HG03064 (cell line): Measurements from ENCODE around the gene ABHD5.

ENCODE experiments used
- ATAC-seq: cut with Tn5 transposase; IDR thresholded peaks from one replicate; pipeline ENCODE4 v1.9.1; 2021; ENCODE audit warnings: low read depth; ENCODE audit not compliant: unreplicated experiment

ABHD5 gene

DNA sequence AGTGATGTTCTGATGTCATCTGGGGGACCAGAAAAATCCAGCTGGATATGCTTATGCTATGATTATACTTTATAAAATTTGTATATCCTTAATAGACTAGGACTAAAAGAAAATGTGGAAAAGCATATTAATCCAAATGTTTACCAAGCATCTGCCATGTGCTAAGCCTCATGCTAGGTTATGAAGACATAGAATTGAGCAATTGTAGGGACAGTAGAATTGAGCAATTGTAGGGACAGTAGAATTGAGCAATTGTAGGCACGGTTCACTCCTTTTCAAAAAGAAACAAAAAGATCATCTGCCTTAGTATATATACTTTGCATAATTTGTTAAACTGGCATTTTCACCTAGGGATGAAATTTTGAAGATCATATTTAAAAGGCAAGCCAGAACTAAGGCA lies 18.3 kb downstream of the ABHD5 start:
- no peak for ATAC-seq

GRCh38 chr3:43710607-43711006 lies 19.9 kb downstream of the ABHD5 start:
- no peak for ATAC-seq

DNA sequence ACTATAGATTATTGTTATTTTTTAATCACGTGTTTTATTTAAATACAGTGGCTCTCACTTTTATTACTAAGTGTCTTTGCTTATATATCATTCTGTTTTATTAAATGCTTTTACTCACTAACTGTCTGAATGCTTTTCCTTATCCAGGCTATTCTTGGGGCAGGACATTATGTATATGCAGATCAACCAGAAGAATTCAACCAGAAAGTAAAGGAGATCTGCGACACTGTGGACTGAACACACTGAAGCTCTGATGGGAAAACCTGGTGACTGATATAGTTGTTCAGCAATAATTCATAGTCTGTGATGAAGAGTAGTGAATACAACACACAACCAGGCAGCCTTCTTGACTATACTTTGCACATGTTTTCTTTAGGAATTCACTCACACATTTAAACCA lies 27.6 kb downstream of the ABHD5 start:
- ATAC-seq = no peak

GRCh38 chr3:43723121-43723734 lies 32.5 kb downstream of the ABHD5 start:
- no peak for ATAC-seq

DNA sequence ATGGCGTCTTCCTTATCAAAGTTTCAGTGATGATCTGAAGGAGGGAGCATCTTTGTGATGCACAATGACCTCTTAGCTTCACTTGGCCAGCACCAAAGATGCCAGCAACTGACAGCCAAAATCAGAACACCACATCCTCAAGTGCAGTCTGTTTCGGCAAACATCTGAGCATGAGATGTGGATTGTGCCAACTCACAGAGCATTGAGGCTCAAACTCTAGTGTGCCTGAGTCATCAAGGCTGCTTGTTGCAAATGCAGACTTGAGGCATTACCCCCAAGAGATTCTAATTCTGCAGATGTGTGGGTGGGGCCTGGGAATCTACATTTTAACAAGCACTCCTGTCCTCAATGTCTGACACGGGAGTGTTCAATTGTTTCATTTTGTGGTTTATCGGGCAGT lies 35.8 kb downstream of the ABHD5 start:
- ATAC-seq = no peak

DNA sequence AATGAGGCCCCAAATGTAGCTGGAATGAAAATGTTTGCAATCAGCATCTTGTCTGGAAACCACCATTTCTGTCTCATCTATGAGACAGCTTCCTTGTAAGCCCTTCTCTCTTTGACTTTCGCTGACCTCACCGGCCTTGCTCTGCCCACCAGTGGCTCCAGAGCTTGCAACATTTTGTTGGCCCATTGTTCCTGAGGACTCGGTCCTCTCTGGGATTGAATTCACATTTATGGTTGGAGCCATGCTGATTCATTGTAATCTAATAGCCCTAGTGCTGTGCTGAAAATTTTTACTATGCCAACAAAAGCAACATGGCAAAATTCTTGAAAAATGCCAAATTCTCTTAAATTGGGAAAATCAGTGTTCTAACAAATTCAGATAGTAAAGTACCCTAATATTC lies 37.2 kb downstream of the ABHD5 start:
- no peak for ATAC-seq

GRCh38 chr3:43728476-43728875 lies 37.7 kb downstream of the ABHD5 start:
- ATAC-seq = no peak

DNA sequence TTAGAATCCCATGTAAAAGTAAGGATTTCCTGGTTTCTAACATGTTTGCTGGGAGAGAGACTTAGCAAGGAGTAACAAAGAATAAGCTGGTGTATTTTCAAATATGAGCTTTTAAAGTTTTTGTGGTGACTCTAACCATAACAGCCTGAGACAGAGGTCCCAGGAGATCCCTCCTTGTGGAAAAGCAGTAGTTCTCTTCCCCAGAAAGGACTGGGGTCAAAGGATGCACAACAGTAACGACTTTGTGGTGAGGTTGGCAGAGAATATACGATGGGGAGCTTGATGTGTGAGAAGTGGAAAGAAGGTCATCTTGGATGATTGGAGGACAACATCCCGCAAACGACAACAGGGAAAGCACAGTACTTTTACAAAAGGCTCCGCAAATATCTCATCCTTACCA lies 38.2 kb downstream of the ABHD5 start:
- no peak for ATAC-seq

DNA sequence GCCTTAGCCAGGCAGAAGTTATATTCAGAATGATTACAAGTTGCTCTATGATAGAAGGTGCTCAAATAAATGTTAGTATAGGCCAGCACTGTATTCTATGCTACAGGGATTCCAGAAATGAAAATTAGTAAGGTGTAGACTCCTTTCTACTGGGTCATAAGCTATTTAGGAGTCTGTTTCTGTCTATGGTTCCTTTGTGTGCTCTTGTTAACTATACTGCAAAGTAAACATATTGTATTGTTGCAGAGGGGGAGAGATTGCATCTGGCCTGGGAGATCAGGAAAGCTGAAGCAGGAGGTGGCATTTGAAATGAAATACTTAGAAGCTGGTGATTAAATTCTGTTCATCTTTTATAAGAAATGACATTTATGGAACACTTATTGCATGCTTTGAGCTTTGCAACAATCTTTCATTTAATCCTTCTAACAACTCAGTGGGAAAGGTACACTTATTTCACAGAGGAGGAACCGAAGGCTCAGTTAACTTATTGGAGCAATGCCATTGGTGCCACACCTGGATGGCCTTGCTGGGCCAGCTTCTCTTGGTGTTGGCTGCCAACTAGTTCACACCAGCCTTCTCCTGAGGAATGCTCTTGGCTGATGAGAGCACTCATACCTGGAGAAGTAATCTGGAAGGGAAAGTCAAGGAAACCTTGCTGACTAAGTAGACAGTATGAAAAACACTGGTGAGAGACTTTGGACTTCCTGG lies 39.1 kb downstream of the ABHD5 start:
- no peak for ATAC-seq

DNA sequence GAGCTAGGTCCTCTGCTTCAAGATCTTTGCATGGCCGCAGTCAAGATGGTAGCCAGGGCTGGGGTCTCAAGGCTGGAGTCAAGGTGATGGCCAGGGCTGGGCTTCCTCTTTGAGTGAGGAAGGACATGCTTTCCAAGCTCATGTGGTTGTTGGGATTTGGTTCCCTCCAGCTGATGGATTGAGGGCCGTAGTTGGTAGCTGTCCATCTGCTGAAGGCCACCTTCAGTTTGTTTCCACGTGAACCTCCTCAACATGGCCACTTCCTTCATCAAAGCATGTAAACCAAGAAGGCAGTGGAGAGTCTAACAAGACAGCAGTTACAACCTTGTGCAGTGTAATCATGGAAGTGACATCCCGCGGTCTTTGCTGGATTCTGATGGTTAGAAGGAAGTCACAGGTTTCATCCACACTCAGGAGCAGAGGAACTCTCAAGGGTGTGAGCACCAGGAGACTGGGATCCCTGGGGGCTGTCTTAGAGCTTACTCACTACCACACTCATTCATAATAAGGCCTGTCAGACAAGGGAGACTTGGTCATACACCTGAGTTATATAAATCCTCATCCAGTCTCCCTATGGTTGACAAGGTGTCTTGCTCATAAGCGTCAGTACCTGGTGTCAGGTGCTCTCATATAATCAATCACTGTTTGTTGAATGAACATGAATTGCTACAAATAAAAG lies 42.1 kb downstream of the ABHD5 start:
- ATAC-seq = no peak

DNA sequence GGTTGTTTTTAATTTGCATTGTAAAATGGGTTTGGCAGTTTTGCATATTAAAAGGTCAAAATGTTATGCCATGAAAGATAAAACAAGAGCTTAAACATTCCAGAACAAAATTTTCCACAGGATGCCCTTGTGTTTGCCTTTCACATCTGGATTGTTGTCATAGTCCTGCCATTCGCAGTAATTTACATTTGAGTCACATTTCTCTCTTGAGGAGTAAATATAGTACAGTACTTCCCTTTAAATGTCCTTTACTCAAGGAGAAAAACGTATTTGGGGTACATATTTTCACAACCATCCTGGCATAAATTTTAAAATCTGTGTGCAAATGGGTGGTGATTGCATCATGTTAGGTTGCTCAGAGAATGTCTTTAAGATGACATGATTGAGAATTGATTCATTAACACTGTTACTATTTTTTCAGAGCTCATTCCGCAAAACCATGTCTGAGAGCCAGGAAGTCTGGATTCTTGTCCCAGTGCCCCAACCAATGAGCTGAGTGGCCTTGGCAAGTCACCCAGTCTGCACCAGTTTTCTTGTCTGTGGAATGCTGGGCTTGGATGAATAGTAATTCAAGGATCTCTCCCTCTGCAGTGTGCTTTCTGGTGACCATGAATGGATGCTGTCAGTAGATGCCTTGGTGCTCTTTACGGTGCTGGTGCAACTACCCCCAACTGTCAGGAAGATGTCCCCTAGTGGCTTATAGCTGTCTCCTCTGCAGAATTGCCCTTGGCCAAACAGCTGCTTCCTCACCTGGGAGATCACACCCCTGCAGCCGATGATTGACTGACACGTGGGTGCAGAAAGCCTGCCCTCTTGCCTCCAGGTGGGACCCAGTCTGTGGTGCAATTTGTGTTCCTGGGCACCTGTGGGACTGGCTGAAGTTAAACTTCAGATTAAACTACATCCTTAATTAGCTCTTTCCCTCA lies 43.0 kb downstream of the ABHD5 start:
- no peak for ATAC-seq

- no peak for ATAC-seq
Observed at GRCh38 chr3:43734685-43735084, 43.9 kb downstream of the ABHD5 start.

GRCh38 chr3:43735618-43736017 lies 44.9 kb downstream of the ABHD5 start:
- no peak for ATAC-seq

GRCh38 chr3:43736558-43737440 lies 46.1 kb downstream of the ABHD5 start:
- ATAC-seq = no peak

DNA sequence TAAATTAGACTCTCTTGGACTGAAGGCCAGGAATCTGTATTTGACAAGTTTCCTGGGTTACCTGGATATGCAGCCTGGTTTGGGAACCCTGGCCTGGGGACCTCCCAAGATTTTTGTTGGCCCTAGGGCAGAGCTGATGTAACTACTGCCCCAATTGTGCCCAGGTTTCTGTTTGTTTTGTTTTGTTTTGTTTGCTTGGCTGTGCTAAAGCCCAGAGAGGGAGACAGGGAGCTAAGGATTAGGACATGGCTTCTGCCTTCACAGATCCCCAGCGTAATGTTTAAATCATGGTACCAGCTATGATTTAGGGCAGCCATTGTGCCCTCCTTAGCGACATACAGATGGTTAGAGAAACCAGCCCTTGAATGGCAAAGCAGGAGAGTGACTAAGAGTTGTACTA lies 47.6 kb downstream of the ABHD5 start:
- ATAC-seq = no peak

DNA sequence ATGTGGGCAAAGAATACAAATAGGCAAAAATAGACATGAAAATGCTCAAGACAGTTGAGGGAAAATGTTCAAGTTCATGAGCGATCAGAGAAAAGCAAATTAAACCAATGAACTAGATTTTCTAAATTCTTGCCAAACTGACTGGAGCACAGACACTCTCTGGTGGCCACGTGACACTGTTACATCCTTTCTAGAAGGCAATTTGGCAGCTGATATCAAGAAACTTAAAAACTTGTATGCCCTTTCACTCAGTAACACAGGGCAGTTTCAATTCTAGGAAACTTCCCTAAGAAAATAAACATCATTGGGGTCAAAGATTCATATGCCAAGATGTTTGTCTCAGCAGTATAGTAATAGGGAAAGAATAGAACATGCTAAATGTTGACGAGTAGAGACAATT lies 52.2 kb downstream of the ABHD5 start:
- ATAC-seq = no peak

- no peak for ATAC-seq
Observed at GRCh38 chr3:43747641-43748040, 56.9 kb downstream of the ABHD5 start.

GRCh38 chr3:43748179-43748578 lies 57.4 kb downstream of the ABHD5 start:
- no peak for ATAC-seq

DNA sequence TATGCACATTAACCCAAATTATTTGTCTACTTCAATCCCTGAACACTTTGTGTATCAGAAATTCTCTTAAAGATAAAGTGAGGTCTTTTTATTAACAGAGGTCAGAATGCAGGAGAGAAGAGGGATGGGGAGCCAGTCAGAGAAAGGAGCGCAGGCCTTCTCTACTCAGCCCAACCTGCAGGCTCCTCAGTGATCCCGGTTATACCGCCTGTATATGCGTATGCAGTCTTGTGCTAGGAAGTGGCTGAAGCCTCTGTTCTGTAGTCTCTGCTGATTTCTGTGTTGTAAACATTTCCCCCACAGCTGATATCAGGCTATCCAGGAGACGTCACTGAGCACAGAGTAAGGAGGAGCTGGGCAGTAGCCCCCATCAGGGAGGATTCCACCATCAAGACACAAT lies 57.9 kb downstream of the ABHD5 start:
- ATAC-seq = no peak

- ATAC-seq = no peak
Observed at GRCh38 chr3:43752905-43753304, 62.2 kb downstream of the ABHD5 start.
